CD4-positive, alpha-beta T cell treated with Interleukin-15 for 1 hour (primary cell): ENCODE data around the gene DDX3X.
A peak's percentile ranks its signal among the peaks of the same experiment; 100 is the strongest.
"Not testable (repeated sequence)": the region's sequence is repeated elsewhere in the genome, so short reads cannot be mapped to it uniquely, and the experiment has no call there.

Experiments
- DNase-seq: peaks from one replicate; pipeline ENCODE4 v3.0.0-alpha.2; 2020

The DDX3X gene

DNA sequence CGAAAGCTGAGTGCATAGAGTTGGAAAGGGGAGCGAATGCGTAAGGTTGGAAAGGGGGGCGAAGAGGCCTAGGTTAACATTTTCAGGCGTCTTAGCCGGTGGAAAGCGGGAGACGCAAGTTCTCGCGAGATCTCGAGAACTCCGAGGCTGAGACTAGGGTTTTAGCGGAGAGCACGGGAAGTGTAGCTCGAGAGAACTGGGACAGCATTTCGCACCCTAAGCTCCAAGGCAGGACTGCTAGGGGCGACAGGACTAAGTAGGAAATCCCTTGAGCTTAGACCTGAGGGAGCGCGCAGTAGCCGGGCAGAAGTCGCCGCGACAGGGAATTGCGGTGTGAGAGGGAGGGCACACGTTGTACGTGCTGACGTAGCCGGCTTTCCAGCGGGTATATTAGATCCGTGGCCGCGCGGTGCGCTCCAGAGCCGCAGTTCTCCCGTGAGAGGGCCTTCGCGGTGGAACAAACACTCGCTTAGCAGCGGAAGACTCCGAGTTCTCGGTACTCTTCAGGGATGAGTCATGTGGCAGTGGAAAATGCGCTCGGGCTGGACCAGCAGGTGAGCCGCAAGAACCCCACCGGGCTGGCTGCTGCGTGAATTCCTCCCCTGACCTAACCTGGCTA is at the start of gene DDX3X:
Gene DDX3X, plus strand, starts transcription at position 419 of the 619 bp plus-strand sequence. Its CDS starts 91 bp downstream, at position 510.
- DNase-seq, result peak; percentile 92

DNA sequence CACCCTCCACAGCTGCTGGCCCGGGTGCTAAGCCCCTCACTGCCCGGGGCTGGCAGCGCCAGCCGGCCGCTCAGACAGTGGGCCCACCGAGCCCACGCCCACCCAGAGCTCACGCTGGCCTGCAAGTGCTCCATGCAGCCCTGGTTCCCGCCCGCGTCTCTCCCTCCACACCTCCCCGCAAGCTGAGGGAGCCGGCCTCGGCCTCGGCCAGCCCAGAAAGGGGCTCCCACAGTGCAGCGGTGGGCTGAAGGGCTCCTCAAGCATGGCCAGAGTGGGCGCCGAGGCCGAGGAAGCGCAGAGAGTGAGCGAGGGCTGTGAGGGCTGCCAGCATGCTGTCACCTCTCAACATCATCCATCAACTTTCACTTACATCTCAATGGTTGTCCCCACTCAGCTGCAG is 48.0 kb upstream of the DDX3X start:
- not testable (repeated sequence) for DNase-seq

DNA sequence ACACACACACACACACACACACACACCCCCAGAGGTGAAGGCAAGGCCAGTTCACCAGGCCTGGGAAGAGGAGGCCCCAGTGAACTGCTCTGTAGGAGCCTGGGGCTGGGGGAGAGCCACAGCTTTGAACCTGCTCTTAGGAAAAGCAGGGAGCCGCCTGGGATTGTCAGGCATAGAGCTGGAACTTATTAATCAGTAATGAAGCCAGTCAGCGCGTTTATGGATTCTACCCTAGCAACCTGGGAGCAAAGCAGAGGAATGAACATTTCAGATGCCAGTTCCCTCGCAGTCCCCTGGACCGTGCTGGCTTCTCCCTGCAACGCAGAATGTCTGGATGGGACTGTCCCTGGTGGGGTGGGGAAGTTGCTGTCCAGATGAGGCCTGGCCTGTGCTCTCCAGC is 45.3 kb upstream of the DDX3X start:
- no peak for DNase-seq

DNA sequence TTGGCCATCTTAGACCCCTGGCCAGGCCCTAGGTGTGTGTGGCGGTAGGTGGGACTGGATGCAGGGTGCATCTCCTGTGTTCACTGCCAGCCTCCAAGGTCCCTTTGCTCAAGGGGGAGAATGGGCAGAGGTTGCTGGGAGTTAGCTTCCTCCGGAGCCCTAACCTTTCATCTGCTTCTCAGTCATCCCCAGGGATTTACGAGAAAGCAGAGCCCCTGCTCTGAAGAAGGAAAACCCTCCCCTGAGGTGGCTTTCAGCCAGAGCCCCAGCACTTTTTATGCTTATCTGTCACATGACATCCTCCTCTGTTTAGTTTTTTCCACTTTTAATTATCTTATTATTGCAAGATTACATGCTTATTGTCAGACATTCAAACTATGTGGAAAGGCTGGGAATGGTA is 44.9 kb upstream of the DDX3X start:
- DNase-seq, result no peak

DNA sequence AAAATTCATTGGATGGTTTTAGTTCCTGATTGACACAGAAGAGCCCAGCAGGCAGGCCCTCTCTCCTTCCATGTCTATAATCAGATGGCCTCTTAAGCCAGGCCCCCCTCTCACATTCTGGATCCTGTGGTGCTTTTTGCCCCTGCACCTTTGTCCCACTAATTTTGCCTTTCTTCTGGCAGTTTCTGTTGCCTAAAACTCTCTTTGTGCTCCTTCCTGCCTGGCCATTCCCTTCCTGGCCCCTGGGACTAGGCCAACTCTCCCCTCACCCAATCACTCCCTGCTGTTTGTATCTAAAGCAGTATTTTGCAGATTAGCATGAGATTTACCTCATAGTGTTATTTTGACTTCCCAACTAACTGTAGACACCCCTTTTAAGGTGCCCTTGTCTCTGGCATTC is 42.7 kb upstream of the DDX3X start:
- DNase-seq, result no peak

DNA sequence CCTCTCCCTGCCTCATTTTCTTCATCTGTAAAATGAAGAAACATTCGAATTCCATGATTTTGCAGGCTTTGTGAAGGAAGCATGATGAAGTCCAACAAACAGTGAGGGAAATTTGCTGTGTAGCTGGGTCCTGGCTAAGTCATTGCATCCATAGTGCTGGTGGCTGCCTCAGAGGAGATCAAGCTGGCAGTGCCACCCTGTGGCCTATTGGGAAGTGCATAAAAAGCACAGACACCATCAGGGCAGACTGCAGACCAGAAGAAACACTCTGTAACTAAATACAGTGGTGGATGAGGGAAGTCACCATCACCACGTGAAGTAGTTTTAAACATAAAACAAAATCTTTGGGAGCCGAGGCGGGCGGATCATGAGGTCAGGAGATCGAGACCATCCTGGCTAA is 40.7 kb upstream of the DDX3X start:
- DNase-seq, result peak; percentile 22

DNA sequence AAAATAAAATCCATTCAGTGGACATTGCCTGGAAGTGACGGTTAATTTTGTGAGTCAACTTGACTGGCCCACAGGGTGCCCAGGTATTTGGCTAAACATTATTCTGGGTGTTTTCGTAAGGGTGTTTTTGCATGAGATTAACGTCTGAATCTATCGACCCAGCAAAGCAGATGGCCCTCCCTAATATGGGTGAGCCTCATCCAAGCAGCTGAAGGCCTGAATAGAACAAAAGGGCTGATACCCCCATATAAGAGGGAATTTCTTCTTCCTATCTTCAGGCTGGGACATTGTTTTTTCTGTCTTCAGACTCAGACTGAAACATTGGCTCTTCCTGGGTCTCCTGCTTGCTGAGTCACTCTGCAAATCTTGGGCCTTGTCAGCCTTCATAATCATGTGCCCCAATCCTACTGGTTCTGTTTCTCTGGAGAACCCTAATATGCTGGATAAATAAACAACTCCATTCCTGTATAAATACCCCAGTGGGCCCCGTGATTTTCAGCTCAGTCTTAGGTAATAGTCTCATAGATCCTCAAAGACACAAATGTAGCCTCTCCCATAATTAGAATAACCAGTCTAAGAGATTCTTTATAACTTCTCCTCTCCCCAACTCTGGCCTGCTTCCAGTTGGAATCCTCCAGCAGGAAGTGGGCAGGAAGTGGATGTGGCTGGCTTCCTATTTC is 33.1 kb upstream of the DDX3X start:
- no peak for DNase-seq

DNA sequence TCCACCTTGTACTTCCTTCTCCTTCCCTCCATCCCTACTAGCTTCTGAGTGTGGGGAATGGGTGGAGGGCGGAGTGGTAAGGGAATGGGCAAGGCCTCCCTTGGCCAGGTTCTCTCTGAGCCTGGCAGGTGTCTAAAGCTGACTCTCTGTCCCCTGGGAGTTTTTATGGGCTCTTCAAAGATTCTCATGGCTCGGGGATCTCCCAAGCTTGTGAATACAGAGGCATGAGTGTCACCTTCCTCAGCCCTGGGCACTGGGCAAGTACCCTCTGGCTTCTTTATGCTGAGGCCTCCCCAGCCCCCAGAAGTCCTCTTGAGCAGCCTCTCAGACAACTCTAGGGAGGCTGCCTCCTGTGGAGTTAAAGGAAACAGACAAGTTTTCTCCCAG is 32.5 kb upstream of the DDX3X start:
- DNase-seq, result no peak

DNA sequence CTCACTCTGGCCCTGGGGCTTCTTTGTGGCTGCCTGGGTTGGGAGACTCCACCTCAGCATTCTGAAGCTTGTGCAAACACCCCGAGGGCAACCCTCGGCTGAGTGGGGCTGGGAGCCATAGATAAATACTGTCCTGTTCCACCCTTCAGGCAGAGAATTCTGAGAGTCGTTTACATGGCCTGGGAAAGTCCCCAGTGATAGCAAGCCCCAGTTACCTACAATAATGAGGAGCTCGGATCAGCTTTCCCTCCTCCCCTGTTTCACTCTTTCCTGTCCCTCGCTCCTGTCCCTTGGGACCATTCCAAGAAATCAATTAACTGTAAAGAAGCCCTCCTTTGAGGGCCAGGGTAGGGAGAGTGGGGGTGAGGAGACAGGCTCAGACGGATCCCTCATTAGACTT is 31.6 kb upstream of the DDX3X start:
- no peak for DNase-seq

DNA sequence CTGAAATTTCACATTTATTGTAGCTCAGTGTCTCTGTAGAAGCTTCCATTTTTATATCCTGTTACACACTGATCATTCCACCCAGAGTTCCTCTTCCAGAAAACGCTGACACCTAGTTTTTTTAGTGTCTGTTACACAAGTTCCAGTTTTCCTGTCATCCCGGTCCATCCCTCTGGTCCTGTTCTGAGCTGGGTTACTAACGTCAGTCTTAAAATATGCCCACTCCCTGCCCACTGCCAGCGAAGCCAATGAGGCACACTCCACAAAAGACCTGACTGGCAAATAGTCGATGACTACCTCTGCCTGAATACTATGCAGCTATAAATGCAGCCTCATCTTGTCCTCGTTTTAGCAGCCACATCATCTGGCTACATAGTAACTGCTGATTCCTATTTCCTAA is 30.9 kb upstream of the DDX3X start:
- no peak for DNase-seq

DNA sequence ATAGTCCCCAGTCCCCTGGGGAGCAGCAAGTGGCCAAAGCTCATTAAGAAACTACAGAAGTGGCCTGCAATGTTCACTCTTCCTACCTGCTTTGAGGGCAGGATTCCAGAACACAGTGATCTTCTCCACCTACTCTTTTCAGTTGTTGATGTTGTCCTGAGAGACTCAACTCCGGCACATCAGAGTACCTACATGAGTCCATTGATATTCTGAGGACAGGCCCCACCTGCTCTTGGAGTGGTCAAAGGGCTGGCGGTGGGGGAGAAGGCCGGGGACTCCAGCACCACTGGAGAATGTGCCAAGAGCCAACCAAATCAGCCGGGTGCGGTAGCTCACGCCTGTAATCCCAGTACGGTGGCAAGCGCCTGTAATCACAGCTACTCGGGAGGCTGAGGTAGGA is 29.8 kb upstream of the DDX3X start:
- no peak for DNase-seq

DNA sequence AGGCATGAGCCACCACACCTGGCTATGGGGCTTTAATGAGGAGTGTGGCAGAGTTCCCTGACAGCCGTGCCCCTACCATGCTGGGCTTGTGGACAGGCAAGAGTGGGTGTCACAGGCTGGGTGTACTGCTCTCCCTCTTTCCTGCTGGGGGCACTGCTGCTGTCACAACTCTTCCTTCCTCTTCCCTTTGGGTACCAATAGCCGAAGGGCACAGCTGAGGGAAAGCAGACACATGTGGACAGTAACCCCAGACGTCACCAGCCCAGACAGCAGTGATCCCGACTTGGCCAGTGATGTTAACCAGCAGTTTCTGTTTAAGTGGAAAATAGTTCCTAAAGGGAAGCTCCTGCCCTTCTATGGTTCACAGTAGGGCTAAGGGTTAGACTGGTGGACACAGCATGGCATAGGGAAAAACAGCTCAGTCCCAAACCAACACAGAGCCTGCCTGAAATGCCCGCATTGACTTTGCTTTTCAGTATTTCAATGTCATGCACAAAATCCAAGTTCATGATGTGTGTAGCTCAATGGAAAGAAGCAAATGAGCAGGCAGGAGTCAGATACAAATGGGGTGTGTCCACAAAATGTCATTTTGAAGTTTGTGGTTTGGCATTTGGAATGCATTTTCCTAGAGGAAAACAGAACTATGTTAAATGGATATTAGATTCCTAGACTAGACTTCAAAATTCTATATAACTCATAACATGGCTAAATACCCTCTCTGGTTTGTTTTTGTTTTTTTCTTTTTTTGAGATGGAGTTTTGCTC is 24.9 kb upstream of the DDX3X start:
- peak; percentile 24 for DNase-seq

DNA sequence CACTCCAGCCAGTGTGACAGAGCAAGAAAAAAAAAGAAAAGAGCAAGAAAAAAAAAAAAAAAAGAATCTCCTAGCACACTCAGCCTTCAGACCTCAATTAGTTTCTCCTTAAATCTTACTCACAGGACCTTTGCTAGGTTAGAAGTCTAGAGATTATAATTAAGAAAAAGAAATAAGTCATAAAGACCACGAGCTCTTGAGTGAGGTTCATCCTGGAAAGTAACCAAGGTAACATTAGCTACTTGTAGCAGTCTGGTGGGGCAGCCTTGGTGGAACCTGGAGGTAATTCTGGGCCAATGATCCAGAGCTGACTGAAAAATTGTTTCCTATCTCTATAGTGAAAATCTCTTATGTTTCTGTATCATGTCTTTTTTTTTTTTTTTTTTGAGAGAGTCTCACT is 21.2 kb upstream of the DDX3X start:
- DNase-seq, result no peak

DNA sequence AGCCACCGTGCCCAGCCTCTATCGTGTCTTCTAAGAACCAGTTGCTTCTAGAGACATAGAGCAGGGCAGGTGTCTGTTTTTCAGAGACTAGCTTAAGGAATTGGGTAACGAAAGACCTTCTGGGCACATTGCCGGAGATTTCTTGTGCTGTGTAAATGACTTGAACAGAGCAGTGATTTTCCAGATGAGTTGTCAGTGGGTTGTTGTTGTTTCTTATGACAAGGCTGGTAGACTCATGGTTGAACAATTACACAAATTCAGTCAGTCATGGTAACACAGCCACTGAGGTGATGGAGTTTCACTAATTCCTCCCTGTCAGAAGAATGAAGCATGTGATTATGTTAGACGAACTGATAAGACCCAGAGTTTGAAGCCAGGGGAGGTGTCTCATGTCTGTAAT is 20.5 kb upstream of the DDX3X start:
- DNase-seq, result no peak

DNA sequence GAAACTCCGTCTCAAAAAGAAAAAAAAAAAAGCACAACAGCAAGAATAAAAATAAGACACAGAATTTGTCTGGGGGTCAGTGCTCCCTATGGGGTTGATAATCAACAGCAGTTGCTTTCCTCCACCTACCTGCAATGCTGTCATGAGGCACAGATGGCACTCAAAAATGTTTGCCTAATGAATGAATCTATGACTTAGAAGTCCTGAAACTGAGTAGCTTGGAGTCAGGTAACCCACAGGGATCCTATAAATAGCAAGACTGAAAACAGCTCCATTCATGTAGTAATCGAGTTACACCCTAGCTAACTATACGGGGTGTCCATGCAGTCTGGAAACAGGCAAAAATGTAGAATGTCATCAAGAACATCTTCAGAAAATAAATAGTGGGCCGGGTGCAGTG is 19.8 kb upstream of the DDX3X start:
- DNase-seq, result no peak

DNA sequence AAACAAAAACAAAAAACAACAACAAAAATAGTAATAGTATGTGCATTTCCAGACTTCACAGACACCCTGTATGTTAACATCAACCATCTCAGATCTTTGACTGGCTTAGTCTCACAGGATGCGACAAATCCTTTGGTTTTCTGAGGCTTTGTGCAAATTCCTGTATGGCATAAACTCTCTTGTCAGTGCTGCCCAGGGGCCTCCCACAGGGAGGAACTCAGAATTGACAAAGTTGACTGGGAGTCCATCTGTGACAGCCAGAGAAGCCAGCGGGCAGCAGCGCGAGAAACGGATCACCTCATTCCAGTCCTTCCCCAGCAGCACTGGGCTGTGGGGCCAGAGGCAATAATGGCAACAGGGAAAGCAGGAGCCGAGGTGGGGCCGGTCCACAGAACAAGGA is 19.1 kb upstream of the DDX3X start:
- DNase-seq, result no peak

DNA sequence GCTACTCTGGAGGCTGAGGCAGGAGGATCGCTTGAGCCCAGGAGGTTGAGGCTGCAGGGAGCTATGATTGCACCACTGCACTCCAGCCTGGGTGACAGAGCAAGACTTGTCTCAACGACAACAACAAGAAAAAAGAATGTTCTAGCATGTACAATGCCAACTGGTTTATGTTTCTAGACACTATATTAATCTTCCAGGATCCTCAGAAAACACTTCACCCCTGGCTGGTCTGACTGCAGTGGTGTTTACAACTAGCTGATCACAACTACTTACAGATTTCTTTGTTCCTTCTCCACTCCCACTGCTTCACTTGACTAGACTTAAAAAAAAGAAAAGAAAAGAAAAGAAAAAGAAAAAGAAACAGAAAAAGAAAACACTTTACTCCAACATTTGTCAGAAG is 17.7 kb upstream of the DDX3X start:
- not testable (repeated sequence) for DNase-seq

DNA sequence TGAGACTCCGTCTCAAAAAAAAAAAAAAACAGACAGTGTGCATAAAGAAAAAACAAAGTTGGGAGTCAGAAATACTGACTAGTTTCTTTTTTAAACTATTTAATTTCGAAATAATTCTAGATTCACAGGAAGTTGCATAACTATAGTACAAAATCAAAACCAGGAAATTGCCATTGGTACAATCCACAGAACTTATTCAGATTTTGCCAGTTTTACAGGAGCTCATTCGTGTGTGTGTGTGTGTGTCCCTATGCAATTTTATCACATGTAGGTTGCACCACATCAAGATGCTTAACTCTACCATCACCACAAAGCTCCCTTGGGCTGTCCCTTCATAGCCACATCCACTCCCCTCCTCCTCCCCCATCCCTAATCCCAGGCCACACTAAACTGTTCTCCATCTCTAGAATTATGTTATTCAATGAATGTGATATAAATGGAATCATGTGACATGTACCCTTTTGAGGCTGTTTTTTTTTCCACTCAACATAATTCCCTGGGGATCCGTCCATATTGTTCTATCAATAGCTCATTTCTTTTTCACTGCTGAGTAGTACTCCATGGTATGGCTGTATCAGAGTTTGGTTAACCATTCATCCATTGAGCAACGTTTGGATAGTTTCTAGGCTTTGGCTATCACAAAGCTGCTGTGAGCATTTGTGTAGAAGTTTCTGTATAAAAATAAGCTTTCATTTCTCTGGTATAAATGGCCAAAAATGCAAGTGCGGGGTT is 16.3 kb upstream of the DDX3X start:
- DNase-seq, result no peak

DNA sequence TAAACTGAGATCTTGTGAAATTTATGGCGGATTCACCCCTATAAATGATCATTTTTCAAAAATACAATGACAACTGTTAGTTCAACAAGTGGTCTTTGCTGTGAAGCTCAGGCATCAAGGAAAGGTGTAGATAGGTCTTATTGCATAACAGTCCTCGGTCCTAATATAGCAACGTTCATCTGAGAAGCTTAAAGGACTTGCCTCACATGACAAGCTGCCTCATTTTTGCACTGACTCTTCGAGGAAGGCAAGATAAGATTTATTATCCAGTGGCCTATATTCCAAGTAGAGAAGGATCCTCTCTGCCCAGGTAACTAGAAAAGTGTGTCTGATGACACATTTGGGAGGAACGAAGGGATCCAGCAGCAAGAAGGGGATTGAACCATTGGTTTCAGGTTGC is 13.6 kb upstream of the DDX3X start:
- no peak for DNase-seq

DNA sequence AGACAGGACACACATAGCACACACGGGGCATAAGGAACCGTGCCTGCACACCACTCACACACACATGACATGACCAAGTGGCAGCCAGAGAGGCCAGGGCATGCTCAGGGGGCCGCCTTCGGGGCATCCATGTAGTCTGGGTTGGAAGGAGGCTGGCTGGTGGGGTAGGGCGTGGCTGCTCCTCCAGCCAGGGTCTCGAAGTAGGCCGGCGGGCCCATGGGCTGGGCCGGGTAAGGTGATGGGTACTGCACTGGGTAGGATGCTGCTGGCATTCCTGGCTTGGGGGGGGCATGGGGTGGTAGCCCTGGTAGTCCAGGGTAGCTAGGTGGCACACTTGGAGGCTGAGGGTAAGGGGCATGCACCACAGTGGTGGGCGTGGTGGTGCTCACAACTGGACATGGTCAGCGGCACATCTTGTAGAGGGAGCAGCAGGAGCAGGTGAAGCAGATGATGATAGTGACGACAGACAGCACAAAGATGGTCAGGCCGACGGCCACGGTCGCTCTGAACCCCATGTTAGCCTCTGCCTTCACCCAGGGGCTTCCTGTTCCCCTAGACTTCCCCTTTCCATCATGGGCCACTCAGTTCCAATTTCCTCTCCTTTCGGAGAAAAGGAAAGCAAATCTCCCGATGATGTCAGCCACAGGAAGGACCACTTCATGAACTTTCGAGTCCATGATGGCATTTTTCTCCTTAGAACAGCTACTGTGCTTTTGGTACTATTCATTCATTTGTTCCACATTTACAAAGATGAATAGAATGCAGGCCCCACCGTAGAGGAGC is 10.9 kb upstream of the DDX3X start:
- DNase-seq, result no peak

DNA sequence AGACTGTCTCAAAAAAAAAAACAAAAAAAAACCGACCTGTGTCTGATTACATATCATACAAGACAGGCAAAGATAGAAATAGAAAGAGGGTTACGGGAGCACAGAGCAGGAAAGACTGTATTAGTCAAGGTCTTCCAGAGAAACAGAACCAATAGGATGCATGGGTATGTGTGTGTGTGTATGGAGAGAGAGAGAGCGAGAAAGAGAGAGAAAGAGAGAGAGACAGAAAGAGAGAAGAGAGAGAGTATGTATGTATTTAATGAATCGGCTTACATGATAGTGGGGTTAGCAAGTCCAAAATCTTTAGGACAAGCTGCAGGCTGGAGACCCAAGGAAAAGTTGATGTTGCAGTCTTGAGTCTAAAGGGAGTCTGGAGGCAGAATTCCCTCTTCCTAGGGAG is 7.5 kb upstream of the DDX3X start:
- no peak for DNase-seq

DNA sequence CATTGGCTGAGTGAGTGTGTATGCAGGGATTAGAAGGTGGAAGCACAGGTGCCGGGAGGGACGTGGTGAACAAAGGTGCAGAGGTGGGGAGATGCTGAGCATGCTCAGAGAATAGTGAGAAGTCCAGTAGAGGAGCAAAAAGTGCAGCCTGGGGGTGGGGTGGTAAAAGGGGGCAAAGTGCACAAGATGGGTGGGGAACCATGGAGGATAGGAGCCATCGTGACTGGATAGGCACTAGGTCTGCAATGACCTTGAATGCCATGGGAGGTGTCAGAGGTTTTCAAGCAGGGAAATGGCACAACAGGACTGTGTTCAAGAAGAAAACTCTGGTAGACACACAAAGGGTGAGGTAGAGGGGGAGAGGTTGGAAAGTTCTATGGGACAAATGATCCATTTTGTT is 6.6 kb upstream of the DDX3X start:
- DNase-seq, result no peak

DNA sequence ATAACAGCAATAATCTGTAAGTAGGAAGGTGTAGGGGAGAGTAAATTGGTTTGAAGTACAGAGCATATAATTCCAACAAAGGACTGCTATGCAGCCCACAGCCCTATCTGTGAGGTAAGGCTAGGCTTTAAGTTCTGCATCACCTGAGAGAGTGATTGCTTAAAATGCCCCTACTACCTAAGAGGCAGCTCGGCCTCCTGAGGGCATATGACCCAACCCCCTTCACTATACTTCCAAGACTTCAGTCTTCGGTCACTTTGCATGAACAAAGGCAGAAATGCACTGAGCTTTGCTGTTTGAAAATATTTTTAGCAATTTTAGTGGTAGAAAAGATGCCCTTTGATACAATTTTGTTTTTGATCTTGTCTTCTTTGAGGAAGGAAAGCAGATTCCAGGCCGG is 4.9 kb upstream of the DDX3X start:
- no peak for DNase-seq
